ENCODE measurements around the gene ANO6. TPM values are rescaled to one million over a fixed set of nuclear protein-coding genes. Genes with fewer than 3 reads are reported as not detected.

ANO6 gene
- total RNA-seq, 2 donors from 2014 or later, result 114 to 139 TPM

DNA sequence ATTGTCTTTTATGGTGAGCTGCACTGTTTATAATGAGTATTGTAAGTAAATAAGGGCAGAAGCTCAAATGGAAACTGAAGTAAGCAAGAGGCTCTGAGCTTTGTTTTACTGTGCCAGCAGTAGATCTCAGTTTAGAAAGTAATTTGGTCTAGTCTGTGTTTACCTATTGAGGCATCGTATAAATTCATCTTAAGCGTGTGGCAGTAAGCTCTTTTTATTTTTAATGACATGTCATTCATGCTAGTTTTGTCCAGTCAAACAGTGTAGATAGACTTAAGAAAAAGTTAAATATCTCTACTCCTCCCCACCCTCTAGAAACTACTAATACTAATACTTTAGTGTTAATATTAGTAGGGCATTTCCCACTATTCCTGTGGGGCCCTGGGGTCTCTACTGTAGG lies 2.0 kb downstream of the ANO6 start:
- H3K36me3 ChIP-seq, result no peaks in the 10 kb centered on the region
- DNase-seq (ENCODE audit: low spot score) (no peak), ATAC-seq (ENCODE audit: insufficient number of reproducible peaks, low FRiP score, low read depth) (no peak)
- H3K27me3 ChIP-seq (replicated peaks; ENCODE audit: insufficient read depth), result no peaks in the 10 kb centered on the region
- no peaks in the 10 kb centered on the region for H3K9me3 ChIP-seq
- H3K4me1 ChIP-seq (ENCODE audit: control insufficient read depth in 1 of 2, low read depth in 2 of 2), result peaks cover 16 to 49% of the 10 kb centered on the region in 2 donors
- H3K4me3 ChIP-seq, result peak overlapping the region; percentile 96
- TF ChIP-seq CTCF (IDR thresholded peaks at IDR 0.05), result no peak
- peak overlapping the region; percentile 94 to 98 for H3K27ac ChIP-seq

DNA sequence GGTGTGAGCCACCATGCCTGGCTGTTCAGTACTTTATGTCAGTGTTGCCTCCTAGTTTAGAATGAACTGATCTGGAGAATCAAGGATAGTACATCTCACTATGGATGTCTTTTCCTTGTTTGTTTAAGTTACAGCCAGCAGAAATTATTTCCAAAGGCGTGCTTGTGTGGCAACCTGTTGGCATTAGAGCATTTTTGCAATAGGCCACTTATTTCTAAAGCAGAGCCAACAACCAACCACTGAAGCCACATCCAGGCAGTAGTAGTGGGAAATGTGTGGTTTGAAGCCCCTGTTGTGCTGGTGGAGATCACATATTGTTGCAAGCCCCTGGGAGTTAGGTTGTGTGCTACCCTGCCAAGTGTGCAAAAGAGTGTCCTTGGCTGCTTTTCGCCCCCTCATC lies 3.7 kb downstream of the ANO6 start:
- peaks cover 33 to 61% of the 10 kb centered on the region in 2 donors for H3K4me1 ChIP-seq (ENCODE audit: control insufficient read depth in 1 of 2, low read depth in 2 of 2)
- DNase-seq (ENCODE audit: low spot score), result no peak
- ATAC-seq (ENCODE audit: insufficient number of reproducible peaks, low FRiP score, low read depth), result no peak
- TF ChIP-seq CTCF (IDR thresholded peaks at IDR 0.05), result no peak
- peak overlapping the region; percentile 94 to 98 for H3K27ac ChIP-seq
- no peaks in the 10 kb centered on the region for H3K36me3 ChIP-seq
- peak overlapping the region; percentile 96 for H3K4me3 ChIP-seq
- H3K27me3 ChIP-seq (replicated peaks; ENCODE audit: insufficient read depth), result no peaks in the 10 kb centered on the region
- no peaks in the 10 kb centered on the region for H3K9me3 ChIP-seq

DNA sequence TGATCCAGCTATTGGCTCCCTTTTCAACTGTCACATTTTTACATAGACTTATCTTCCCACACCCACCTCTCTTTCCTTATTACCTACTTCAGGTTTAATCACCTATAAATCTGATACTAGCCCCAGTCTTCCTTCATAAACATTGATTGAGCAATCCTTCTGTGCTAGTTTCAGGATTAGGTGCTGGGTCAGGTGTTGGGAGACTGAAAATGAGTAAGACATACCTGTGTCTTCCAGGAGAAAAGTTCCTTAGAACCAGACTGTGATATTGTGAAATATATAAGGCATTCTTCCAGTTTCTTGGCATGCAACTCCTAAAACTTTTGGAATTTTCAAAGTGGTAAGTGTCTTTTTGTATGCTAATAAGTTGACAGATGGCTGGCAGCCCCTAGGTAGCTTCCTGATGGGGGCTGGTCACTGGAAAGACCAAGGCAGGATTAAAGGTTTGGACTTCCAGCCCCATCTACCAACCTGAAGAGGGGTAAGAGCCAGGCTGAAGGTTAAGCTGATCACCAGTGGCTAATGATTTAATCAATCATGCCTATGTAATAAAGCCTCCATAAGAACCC lies 4.6 kb downstream of the ANO6 start:
- DNase-seq (ENCODE audit: low spot score), result no peak
- Histone ChIP-seq H3K27me3 (replicated peaks; ENCODE audit: insufficient read depth) (no peaks in the 10 kb centered on the region), H3K4me1 (ENCODE audit: control insufficient read depth in 1 of 2, low read depth in 2 of 2) (peaks cover 35 to 68% of the 10 kb centered on the region in 2 donors), H3K36me3 (no peaks in the 10 kb centered on the region), H3K27ac (peak overlapping the region; percentile 94 to 98), H3K4me3 (no peak overlapping the region), H3K9me3 (no peaks in the 10 kb centered on the region)
- TF ChIP-seq CTCF (IDR thresholded peaks at IDR 0.05), result no peak
- ATAC-seq (ENCODE audit: insufficient number of reproducible peaks, low FRiP score, low read depth), result no peak

DNA sequence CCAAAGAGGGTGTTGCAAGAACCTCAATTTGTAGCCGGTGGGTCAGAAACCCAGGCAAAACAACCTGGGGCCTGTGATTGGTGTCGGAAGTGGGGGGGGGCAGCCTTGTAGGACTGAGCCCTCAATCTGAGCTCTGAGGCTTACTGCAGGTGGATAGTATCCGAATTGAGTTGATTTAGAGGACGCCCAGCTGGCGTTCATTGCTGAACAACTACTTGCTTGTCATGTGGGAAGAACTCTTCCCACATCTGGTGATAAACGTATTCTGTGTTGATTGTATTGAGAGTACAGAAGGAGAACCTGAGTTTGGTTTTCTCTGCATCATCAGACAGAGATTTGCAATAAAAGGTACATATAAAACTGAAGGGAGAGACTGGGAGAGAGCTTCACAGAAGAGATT lies 5.1 kb downstream of the ANO6 start:
- Histone ChIP-seq H3K27me3 (replicated peaks; ENCODE audit: insufficient read depth) (no peaks in the 10 kb centered on the region), H3K4me1 (ENCODE audit: control insufficient read depth in 1 of 2, low read depth in 2 of 2) (peaks cover 35 to 74% of the 10 kb centered on the region in 2 donors), H3K9me3 (no peaks in the 10 kb centered on the region), H3K4me3 (peak overlapping the region; percentile 12), H3K36me3 (no peaks in the 10 kb centered on the region), H3K27ac (peak overlapping the region; percentile 94 to 98)
- ATAC-seq (ENCODE audit: insufficient number of reproducible peaks, low FRiP score, low read depth), result no peak
- no peak for TF ChIP-seq CTCF (IDR thresholded peaks at IDR 0.05)
- DNase-seq (ENCODE audit: low spot score), result no peak

- Histone ChIP-seq H3K4me1 (ENCODE audit: control insufficient read depth in 1 of 2, low read depth in 2 of 2) (peaks cover 43 to 89% of the 10 kb centered on the region in 2 donors), H3K36me3 (no peaks in the 10 kb centered on the region), H3K27ac (peak overlapping the region; percentile 38 to 46), H3K9me3 (no peaks in the 10 kb centered on the region), H3K27me3 (replicated peaks; ENCODE audit: insufficient read depth) (no peaks in the 10 kb centered on the region), H3K4me3 (no peak overlapping the region)
- no peak for TF ChIP-seq CTCF (IDR thresholded peaks at IDR 0.05)
- ATAC-seq (ENCODE audit: insufficient number of reproducible peaks, low FRiP score, low read depth), result no peak
- no peak for DNase-seq (ENCODE audit: low spot score)
These were observed 8.0 kb downstream of the ANO6 start for GRCh38 chr12:45223868-45224267.
